Astrocyte (in vitro differentiated cells and primary cell): ENCODE results near the gene WIPF2. TPM values are rescaled to one million over a fixed set of nuclear protein-coding genes. Genes with fewer than 3 reads are reported as not detected.
A peak's percentile ranks its signal among the peaks of the same experiment; 100 is the strongest.

ENCODE experiments used
- DNase-seq: peaks from one replicate; pipeline ENCODE4 v3.0.0-alpha.2; 2010; ENCODE audit warnings: low read depth
- FAIRE-seq: peaks from 2 replicates; lab custom pipeline; 2011; peaks lifted over from hg19 to GRCh38; lab: Jason Lieb, UNC
- H2AFZ ChIP-seq: 2 replicates; pipeline ENCODE4 v1.6.0; 2012; ENCODE audit warnings: low read depth, low read length, inconsistent platforms
- H3K27ac ChIP-seq: 2 replicates; pipeline ENCODE4 v1.5.1; 2011; ENCODE audit warnings: low read depth, low read length, inconsistent platforms
- H3K27me3 ChIP-seq: 2 replicates; pipeline ENCODE4 v1.6.0; 2011; ENCODE audit warnings: low read length, inconsistent platforms; ENCODE audit not compliant: insufficient read depth
- H3K36me3 ChIP-seq: 2 replicates; pipeline ENCODE4 v1.5.1; 2011; ENCODE audit warnings: low read length, inconsistent platforms; ENCODE audit not compliant: insufficient read depth
- H3K4me1 ChIP-seq: 2 replicates; pipeline ENCODE4 v1.5.1; 2011; ENCODE audit warnings: low read length, inconsistent platforms; ENCODE audit not compliant: insufficient read depth
- H3K4me2 ChIP-seq: 2 replicates; pipeline ENCODE4 v1.6.0; 2012; ENCODE audit warnings: low read length, inconsistent platforms
- H3K4me3 ChIP-seq: 2 replicates; pipeline ENCODE4 v1.5.1; 2011; ENCODE audit warnings: low read depth, mild to moderate bottlenecking, low read length, inconsistent platforms; ENCODE audit not compliant: insufficient read depth
- H3K79me2 ChIP-seq: 2 replicates; pipeline ENCODE4 v1.6.0; 2012; ENCODE audit warnings: mild to moderate bottlenecking, low read length, inconsistent platforms; ENCODE audit not compliant: insufficient read depth
- H3K9ac ChIP-seq: 2 replicates; pipeline ENCODE4 v1.6.0; 2012; ENCODE audit warnings: mild to moderate bottlenecking, low read length, inconsistent platforms
- H3K9me3 ChIP-seq: 2 replicates; pipeline ENCODE4 v1.5.1; 2012; ENCODE audit warnings: low read depth, mild to moderate bottlenecking, low read length, inconsistent platforms; ENCODE audit not compliant: insufficient read depth
- H4K20me1 ChIP-seq: 2 replicates; pipeline ENCODE4 v1.6.0; 2012; ENCODE audit warnings: low read length, inconsistent platforms; ENCODE audit not compliant: insufficient read depth
- H3K27ac Mint-ChIP-seq: one replicate; pipeline ENCODE4 v1.8.0; 2021; ENCODE audit warnings: mild to moderate bottlenecking, mixed read lengths; ENCODE audit not compliant: unreplicated experiment
- H3K27me3 Mint-ChIP-seq: one replicate; pipeline ENCODE4 v1.8.0; 2021; ENCODE audit warnings: low read depth, mixed read lengths; ENCODE audit not compliant: unreplicated experiment
- H3K36me3 Mint-ChIP-seq: one replicate; pipeline ENCODE4 v1.8.0; 2021; ENCODE audit warnings: low read depth, mixed read lengths; ENCODE audit not compliant: unreplicated experiment
- H3K4me1 Mint-ChIP-seq: one replicate; pipeline ENCODE4 v1.8.0; 2021; ENCODE audit warnings: low read depth, mixed read lengths; ENCODE audit not compliant: unreplicated experiment
- H3K4me3 Mint-ChIP-seq: one replicate; pipeline ENCODE4 v1.8.0; 2021; ENCODE audit warnings: mild to moderate bottlenecking, moderate library complexity, mixed read lengths; ENCODE audit not compliant: unreplicated experiment
- H3K9me3 Mint-ChIP-seq: one replicate; pipeline ENCODE4 v1.8.0; 2021; ENCODE audit warnings: mild to moderate bottlenecking, mixed read lengths; ENCODE audit not compliant: unreplicated experiment
- CTCF ChIP-seq: IDR thresholded peaks from 2 replicates; pipeline ENCODE4 v1.5.1; 2011; ENCODE audit warnings: low read depth, mild to moderate bottlenecking, inconsistent platforms, low read length, moderate library complexity; ENCODE audit not compliant: insufficient read depth
- EZH2 ChIP-seq: IDR thresholded peaks from 2 replicates; pipeline ENCODE4 v1.6.1; 2012; ENCODE audit warnings: mild to moderate bottlenecking, low read length, inconsistent platforms; ENCODE audit not compliant: insufficient read depth
- total RNA-seq: library from RNA; stranded (reverse); gene quantifications from 2 replicates; pipeline ENCODE4 v1.2.1, GENCODE V29; 2021

The WIPF2 gene
- total RNA-seq, 1 donor from 2014 or later = 30.7 TPM

GRCh38 chr17:40284085-40284713 is 65.1 kb downstream of the WIPF2 start:
- FAIRE-seq (no peak), DNase-seq (peak; percentile 94)
- Mint-ChIP-seq H3K27ac (peak overlapping the region; percentile 79), H3K27me3 (no peaks in the 10 kb centered on the region), H3K4me1 (peaks cover 28% of the 10 kb centered on the region), H3K9me3 (no peaks in the 10 kb centered on the region), H3K36me3 (peaks cover 20% of the 10 kb centered on the region), H3K4me3 (no peak overlapping the region)
- Histone ChIP-seq H3K27me3 (no peaks in the 10 kb centered on the region), H3K4me3 (peak overlapping the region; percentile 52), H2AFZ (no peak overlapping the region), H3K9me3 (no peaks in the 10 kb centered on the region), H3K4me2 (peak overlapping the region; percentile 84), H4K20me1 (no peaks in the 10 kb centered on the region), H3K9ac (peak overlapping the region; percentile 79), H3K36me3 (peaks cover 3% of the 10 kb centered on the region), H3K4me1 (peaks cover 30% of the 10 kb centered on the region), H3K27ac (peak overlapping the region; percentile 93), H3K79me2 (peaks cover 7% of the 10 kb centered on the region)
- TF ChIP-seq CTCF (peak; percentile 47), EZH2 (no peak)

- Histone ChIP-seq H3K27ac (no peak overlapping the region), H3K9ac (no peak overlapping the region), H3K36me3 (peaks cover 4% of the 10 kb centered on the region), H3K4me1 (peaks cover 30% of the 10 kb centered on the region), H3K4me3 (no peak overlapping the region), H3K79me2 (peaks cover 12% of the 10 kb centered on the region), H4K20me1 (no peaks in the 10 kb centered on the region), H3K9me3 (no peaks in the 10 kb centered on the region), H3K27me3 (no peaks in the 10 kb centered on the region), H3K4me2 (no peak overlapping the region), H2AFZ (no peak overlapping the region)
- H3K9me3 Mint-ChIP-seq = no peaks in the 10 kb centered on the region
- no peak overlapping the region for H3K27ac Mint-ChIP-seq
- peaks cover 38% of the 10 kb centered on the region for H3K4me1 Mint-ChIP-seq
- no peak overlapping the region for H3K4me3 Mint-ChIP-seq
- H3K36me3 Mint-ChIP-seq = peaks cover 9% of the 10 kb centered on the region
- FAIRE-seq (no peak), DNase-seq (no peak)
- H3K27me3 Mint-ChIP-seq = no peaks in the 10 kb centered on the region
- TF ChIP-seq CTCF = no peak
- TF ChIP-seq EZH2 = no peak
Measured at GRCh38 chr17:40286473-40286872, 67.4 kb downstream of the WIPF2 start.

- Histone ChIP-seq H3K27me3 (no peaks in the 10 kb centered on the region), H3K27ac (no peak overlapping the region), H3K4me2 (peak overlapping the region; percentile 71), H4K20me1 (no peaks in the 10 kb centered on the region), H3K79me2 (peaks cover 12% of the 10 kb centered on the region), H3K9me3 (no peaks in the 10 kb centered on the region), H3K9ac (peak overlapping the region; percentile 20), H2AFZ (no peak overlapping the region), H3K4me3 (peak overlapping the region; percentile 20), H3K4me1 (peaks cover 26% of the 10 kb centered on the region), H3K36me3 (peaks cover 5% of the 10 kb centered on the region)
- Mint-ChIP-seq H3K9me3 (no peaks in the 10 kb centered on the region), H3K27me3 (no peaks in the 10 kb centered on the region), H3K27ac (no peak overlapping the region), H3K4me3 (peak overlapping the region; percentile 94), H3K36me3 (peaks cover 6% of the 10 kb centered on the region), H3K4me1 (peaks cover 34% of the 10 kb centered on the region)
- no peak for TF ChIP-seq CTCF
- no peak for TF ChIP-seq EZH2
- DNase-seq = no peak
- no peak for FAIRE-seq
Measured at GRCh38 chr17:40287159-40287493, 68.0 kb downstream of the WIPF2 start.
